ENCODE measurements around the gene CXCL13.

The CXCL13 gene

DNA sequence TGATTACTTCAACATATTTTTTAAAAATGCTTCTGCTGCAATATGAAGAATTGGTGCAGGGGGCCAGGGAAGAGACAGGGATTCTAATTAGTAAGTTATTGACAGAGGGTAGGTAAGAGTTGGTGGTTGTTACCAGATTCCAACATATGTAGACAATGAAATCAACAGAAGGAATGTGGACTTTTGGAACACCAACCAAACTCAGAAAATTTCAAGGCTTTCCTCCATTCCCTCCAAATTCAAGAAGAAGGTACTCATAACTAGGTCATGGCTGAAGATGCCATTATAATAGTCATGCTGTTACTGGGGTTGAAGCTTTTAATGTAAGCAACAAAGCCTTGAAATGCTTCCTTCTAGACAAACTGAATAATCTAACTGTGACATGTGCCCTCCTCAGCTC lies 22.9 kb upstream of the CXCL13 start:
- no peaks in the 10 kb centered on the region for H3K9me3 ChIP-seq (ENCODE audit: control insufficient read depth, low read length)
- H3K27me3 ChIP-seq (ENCODE audit: control insufficient read depth, insufficient read depth, low read length) = no peaks in the 10 kb centered on the region
- no peaks in the 10 kb centered on the region for H3K4me1 ChIP-seq (ENCODE audit: control insufficient read depth, insufficient read depth, low read length)
- no peak overlapping the region for H3K4me3 ChIP-seq (ENCODE audit: low read length)
- no peaks in the 10 kb centered on the region for H3K36me3 ChIP-seq (ENCODE audit: control insufficient read depth, insufficient read depth, low read length)
- H3K9ac ChIP-seq (ENCODE audit: low read length) = no peak overlapping the region

DNA sequence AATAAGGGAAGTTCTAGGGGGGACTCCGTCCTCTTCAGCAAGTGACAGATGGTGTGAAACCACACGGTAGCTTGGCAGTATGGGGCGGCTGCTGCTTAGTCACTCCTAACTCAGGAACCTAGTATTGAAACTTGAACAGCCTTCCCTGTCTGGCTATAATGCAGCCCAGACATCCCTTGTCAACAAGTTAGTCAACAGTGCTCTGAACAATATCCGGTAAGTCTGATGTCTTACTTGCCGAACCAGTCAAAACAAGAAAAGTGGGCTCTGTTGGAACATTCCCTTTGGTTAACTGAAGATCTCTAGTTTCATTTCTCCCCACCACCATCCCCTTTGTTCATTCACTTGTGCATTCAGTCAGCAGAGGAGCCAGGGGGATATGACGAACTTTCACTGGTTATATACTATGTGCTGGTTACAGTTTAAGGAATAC lies 18.7 kb upstream of the CXCL13 start:
- Histone ChIP-seq H3K4me3 (ENCODE audit: low read length) (no peak overlapping the region), H3K9ac (ENCODE audit: low read length) (no peak overlapping the region), H3K36me3 (ENCODE audit: control insufficient read depth, insufficient read depth, low read length) (no peaks in the 10 kb centered on the region), H3K9me3 (ENCODE audit: control insufficient read depth, low read length) (no peaks in the 10 kb centered on the region), H3K27me3 (ENCODE audit: control insufficient read depth, insufficient read depth, low read length) (no peaks in the 10 kb centered on the region), H3K4me1 (ENCODE audit: control insufficient read depth, insufficient read depth, low read length) (no peaks in the 10 kb centered on the region)

DNA sequence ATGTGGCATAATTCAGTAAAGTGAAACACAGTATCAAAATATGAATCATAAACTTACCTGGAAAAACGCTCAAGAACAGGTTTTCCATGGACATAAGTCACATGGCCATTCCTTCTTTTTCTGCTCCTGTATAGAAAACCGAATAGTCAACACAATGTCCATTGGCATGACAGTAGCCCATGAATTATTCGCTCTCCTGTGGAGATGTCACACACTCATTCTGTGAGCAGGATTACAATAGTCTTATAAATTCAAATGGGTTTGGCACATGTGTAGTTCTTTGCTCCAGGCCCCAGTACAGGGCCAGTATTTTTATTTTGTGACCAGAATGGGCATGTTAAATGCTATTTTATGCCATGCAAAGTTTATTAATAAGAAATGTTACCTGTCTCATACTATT lies 15.1 kb upstream of the CXCL13 start:
- peaks cover 8% of the 10 kb centered on the region for H3K4me1 ChIP-seq (ENCODE audit: control insufficient read depth, insufficient read depth, low read length)
- H3K9ac ChIP-seq (ENCODE audit: low read length) = no peak overlapping the region
- no peaks in the 10 kb centered on the region for H3K27me3 ChIP-seq (ENCODE audit: control insufficient read depth, insufficient read depth, low read length)
- H3K36me3 ChIP-seq (ENCODE audit: control insufficient read depth, insufficient read depth, low read length) = no peaks in the 10 kb centered on the region
- H3K4me3 ChIP-seq (ENCODE audit: low read length) = no peak overlapping the region
- H3K9me3 ChIP-seq (ENCODE audit: control insufficient read depth, low read length) = no peaks in the 10 kb centered on the region

DNA sequence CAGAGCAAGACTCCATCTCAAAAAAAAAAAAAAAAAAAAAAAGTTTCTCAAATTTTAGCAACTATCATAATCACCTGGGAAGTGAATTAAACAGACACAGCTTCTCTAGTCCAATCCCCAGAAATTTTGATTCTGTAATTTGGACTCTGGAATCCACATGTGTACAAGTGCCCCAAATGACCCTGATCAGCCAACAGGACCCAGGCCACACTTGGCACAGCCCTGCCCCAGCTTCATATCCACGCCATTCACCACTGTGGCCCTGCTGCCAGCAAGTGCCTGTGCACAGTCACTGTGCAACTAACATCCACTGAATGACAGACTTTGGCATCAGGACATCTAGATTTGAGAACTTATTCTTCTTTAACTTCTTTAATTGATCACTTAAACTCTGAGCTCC lies 14.1 kb upstream of the CXCL13 start:
- H3K36me3 ChIP-seq (ENCODE audit: control insufficient read depth, insufficient read depth, low read length) = no peaks in the 10 kb centered on the region
- peaks cover 8% of the 10 kb centered on the region for H3K4me1 ChIP-seq (ENCODE audit: control insufficient read depth, insufficient read depth, low read length)
- no peak overlapping the region for H3K4me3 ChIP-seq (ENCODE audit: low read length)
- H3K27me3 ChIP-seq (ENCODE audit: control insufficient read depth, insufficient read depth, low read length) = no peaks in the 10 kb centered on the region
- H3K9me3 ChIP-seq (ENCODE audit: control insufficient read depth, low read length) = no peaks in the 10 kb centered on the region
- no peak overlapping the region for H3K9ac ChIP-seq (ENCODE audit: low read length)

GRCh38 chr4:77593101-77593500 lies 12.5 kb upstream of the CXCL13 start:
- no peaks in the 10 kb centered on the region for H3K27me3 ChIP-seq (ENCODE audit: control insufficient read depth, insufficient read depth, low read length)
- H3K36me3 ChIP-seq (ENCODE audit: control insufficient read depth, insufficient read depth, low read length) = no peaks in the 10 kb centered on the region
- no peak overlapping the region for H3K4me3 ChIP-seq (ENCODE audit: low read length)
- no peaks in the 10 kb centered on the region for H3K9me3 ChIP-seq (ENCODE audit: control insufficient read depth, low read length)
- no peak overlapping the region for H3K9ac ChIP-seq (ENCODE audit: low read length)
- peaks cover 8% of the 10 kb centered on the region for H3K4me1 ChIP-seq (ENCODE audit: control insufficient read depth, insufficient read depth, low read length)

DNA sequence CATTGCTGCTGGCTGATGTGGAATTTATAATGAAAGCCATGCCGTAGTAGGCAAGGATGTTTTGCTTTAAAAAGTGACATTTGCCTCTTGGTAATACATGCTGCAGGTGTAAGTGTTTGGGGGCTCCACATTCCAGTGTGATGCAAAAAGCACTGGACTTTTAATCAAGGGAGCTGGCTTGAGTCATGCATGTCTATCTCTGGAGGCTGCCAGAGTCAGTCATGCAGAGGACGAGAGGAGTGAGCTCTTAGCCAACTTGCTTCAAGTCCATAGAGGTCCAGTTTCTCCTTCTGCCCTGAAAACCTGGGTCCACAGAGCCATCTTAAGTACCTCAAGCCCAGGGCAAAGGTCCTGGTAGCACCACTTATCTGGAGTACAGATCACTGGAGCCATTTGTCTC lies 11.6 kb upstream of the CXCL13 start:
- Histone ChIP-seq H3K4me1 (ENCODE audit: control insufficient read depth, insufficient read depth, low read length) (peaks cover 8% of the 10 kb centered on the region), H3K4me3 (ENCODE audit: low read length) (no peak overlapping the region), H3K9ac (ENCODE audit: low read length) (no peak overlapping the region), H3K36me3 (ENCODE audit: control insufficient read depth, insufficient read depth, low read length) (no peaks in the 10 kb centered on the region), H3K9me3 (ENCODE audit: control insufficient read depth, low read length) (no peaks in the 10 kb centered on the region), H3K27me3 (ENCODE audit: control insufficient read depth, insufficient read depth, low read length) (no peaks in the 10 kb centered on the region)

DNA sequence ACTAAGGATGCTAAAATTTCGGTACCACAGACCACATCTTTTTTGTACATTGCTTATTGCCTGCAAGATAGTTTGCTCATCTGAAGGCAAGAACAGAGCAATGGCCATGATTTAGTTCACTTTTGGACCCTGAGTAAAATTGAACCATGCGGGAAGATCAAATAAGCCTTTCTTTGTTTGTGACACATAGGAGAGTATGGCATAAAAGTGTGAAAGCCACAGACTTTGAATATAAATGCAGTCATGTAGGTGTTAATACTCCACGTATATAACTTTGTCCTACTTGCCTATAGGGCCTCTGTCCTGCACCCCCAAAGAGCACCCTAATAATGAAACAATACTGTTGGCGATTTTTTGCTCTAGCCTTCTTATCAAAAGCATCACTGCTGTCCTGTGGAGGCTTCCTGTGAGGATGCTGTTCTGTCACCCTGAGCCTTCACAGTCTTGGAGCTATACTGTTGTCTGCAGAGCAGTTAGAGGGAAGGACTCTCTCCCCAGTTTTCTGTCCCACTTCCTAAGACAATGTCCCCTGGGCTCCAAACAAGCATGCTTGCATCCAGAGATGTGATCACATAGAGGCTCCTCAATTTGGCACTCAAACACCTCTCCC lies 10.2 kb upstream of the CXCL13 start:
- no peaks in the 10 kb centered on the region for H3K9me3 ChIP-seq (ENCODE audit: control insufficient read depth, low read length)
- no peaks in the 10 kb centered on the region for H3K36me3 ChIP-seq (ENCODE audit: control insufficient read depth, insufficient read depth, low read length)
- no peak overlapping the region for H3K4me3 ChIP-seq (ENCODE audit: low read length)
- H3K27me3 ChIP-seq (ENCODE audit: control insufficient read depth, insufficient read depth, low read length) = no peaks in the 10 kb centered on the region
- no peak overlapping the region for H3K9ac ChIP-seq (ENCODE audit: low read length)
- peaks cover 8% of the 10 kb centered on the region for H3K4me1 ChIP-seq (ENCODE audit: control insufficient read depth, insufficient read depth, low read length)

DNA sequence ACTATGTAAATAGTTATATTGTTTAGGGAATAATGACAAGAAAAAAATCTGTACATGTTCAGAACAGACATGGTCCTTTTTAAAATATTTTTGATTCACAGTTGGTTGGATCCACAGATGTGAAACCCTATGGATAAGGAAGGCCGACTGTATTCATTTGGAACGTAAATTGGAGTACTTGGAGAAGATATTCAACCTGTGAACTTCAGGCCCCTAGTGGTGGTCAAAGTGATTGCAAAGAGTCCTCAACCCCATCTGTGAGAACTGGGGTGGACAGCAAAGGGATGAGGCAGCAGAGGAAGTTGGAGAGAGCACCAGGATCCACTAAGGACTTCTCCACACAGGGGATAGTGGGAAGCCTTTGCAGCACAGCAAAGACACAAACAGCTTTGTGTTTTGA lies 6.2 kb upstream of the CXCL13 start:
- H3K4me3 ChIP-seq (ENCODE audit: low read length) = no peak overlapping the region
- H3K27me3 ChIP-seq (ENCODE audit: control insufficient read depth, insufficient read depth, low read length) = no peaks in the 10 kb centered on the region
- no peaks in the 10 kb centered on the region for H3K4me1 ChIP-seq (ENCODE audit: control insufficient read depth, insufficient read depth, low read length)
- H3K9me3 ChIP-seq (ENCODE audit: control insufficient read depth, low read length) = no peaks in the 10 kb centered on the region
- H3K9ac ChIP-seq (ENCODE audit: low read length) = no peak overlapping the region
- H3K36me3 ChIP-seq (ENCODE audit: control insufficient read depth, insufficient read depth, low read length) = no peaks in the 10 kb centered on the region

- H3K9ac ChIP-seq (ENCODE audit: low read length) = no peak overlapping the region
Measured at GRCh38 chr4:77600521-77601451, 4.8 kb upstream of the CXCL13 start.

DNA sequence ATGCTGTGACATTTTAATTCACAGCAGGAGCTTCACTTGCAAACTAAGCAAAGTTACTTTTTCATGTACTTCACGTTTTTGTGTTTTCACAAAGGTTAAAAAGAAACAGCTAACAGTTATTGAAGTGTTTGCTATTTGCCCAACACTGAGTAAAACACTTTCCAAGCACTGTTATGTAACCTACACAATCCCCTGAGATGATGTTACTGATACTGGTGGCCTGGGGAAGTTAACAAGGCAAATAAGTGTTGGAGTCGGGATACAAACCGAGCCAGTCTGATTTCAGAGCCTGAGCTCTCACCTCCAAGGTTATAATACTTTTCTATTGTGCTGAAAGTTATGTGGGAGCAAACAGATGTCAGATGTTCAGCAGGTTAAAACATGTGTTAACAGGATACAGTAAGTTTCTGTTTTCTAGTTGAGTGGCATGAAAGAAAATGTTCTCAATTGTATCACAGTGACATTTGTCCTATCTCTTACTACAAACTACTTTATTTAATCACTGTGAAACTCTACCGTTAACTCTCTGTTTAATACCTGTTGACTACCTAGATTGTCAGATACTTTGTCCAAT lies 3.9 kb upstream of the CXCL13 start:
- Histone ChIP-seq H3K27me3 (ENCODE audit: control insufficient read depth, insufficient read depth, low read length) (no peaks in the 10 kb centered on the region), H3K9me3 (ENCODE audit: control insufficient read depth, low read length) (no peaks in the 10 kb centered on the region), H3K9ac (ENCODE audit: low read length) (no peak overlapping the region), H3K4me3 (ENCODE audit: low read length) (no peak overlapping the region), H3K36me3 (ENCODE audit: control insufficient read depth, insufficient read depth, low read length) (no peaks in the 10 kb centered on the region), H3K4me1 (ENCODE audit: control insufficient read depth, insufficient read depth, low read length) (no peaks in the 10 kb centered on the region)

More at GRCh38 chr4:77600521-77601451, 4.8 kb upstream of the CXCL13 start:
- Histone ChIP-seq H3K36me3 (ENCODE audit: control insufficient read depth, insufficient read depth, low read length) (no peaks in the 10 kb centered on the region), H3K27me3 (ENCODE audit: control insufficient read depth, insufficient read depth, low read length) (no peaks in the 10 kb centered on the region), H3K4me3 (ENCODE audit: low read length) (no peak overlapping the region), H3K9me3 (ENCODE audit: control insufficient read depth, low read length) (no peaks in the 10 kb centered on the region), H3K4me1 (ENCODE audit: control insufficient read depth, insufficient read depth, low read length) (no peaks in the 10 kb centered on the region)

- no peak overlapping the region for H3K4me3 ChIP-seq (ENCODE audit: low read length)
- no peak overlapping the region for H3K9ac ChIP-seq (ENCODE audit: low read length)
- H3K9me3 ChIP-seq (ENCODE audit: control insufficient read depth, low read length) = no peaks in the 10 kb centered on the region
Measured at GRCh38 chr4:77613267-77613666, 7.6 kb downstream of the CXCL13 start.

DNA sequence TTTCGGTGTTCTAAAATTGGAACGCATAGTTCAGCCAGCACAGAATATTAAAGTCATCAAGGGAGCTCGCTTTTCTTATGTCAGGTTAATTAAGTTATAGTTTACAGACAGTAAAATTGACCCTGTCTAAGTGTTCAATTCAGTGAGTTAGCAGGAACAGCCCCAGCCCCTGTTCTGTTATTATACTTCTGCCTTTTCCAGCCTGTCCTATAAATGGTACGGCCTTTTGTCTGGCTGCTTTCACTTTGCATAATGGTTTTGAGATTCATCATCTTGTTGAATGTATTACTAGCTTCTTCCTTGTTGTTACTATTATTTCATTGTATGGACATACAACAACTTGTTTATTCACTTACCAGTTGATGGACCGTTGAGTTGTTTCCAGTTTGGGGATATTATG lies 9.5 kb downstream of the CXCL13 start:
- H3K4me1 ChIP-seq (ENCODE audit: control insufficient read depth, insufficient read depth, low read length) = peaks cover 7% of the 10 kb centered on the region
- peaks cover 4% of the 10 kb centered on the region for H3K27me3 ChIP-seq (ENCODE audit: control insufficient read depth, insufficient read depth, low read length)

More at GRCh38 chr4:77613267-77613666, 7.6 kb downstream of the CXCL13 start:
- H3K27me3 ChIP-seq (ENCODE audit: control insufficient read depth, insufficient read depth, low read length) = peaks cover 9% of the 10 kb centered on the region
- H3K4me1 ChIP-seq (ENCODE audit: control insufficient read depth, insufficient read depth, low read length) = no peaks in the 10 kb centered on the region
- H3K36me3 ChIP-seq (ENCODE audit: control insufficient read depth, insufficient read depth, low read length) = no peaks in the 10 kb centered on the region

More for the DNA sequence above, 9.5 kb downstream of the CXCL13 start:
- Histone ChIP-seq H3K36me3 (ENCODE audit: control insufficient read depth, insufficient read depth, low read length) (no peaks in the 10 kb centered on the region), H3K4me3 (ENCODE audit: low read length) (no peak overlapping the region), H3K9me3 (ENCODE audit: control insufficient read depth, low read length) (no peaks in the 10 kb centered on the region), H3K9ac (ENCODE audit: low read length) (no peak overlapping the region)
